GM21786 (cell line): Measurements from ENCODE around the gene CHCHD3.

Experiments
- ATAC-seq: cut with Tn5 transposase; IDR thresholded peaks from one replicate; pipeline ENCODE4 v1.9.1; 2021; ENCODE audit not compliant: unreplicated experiment

CHCHD3 gene

DNA sequence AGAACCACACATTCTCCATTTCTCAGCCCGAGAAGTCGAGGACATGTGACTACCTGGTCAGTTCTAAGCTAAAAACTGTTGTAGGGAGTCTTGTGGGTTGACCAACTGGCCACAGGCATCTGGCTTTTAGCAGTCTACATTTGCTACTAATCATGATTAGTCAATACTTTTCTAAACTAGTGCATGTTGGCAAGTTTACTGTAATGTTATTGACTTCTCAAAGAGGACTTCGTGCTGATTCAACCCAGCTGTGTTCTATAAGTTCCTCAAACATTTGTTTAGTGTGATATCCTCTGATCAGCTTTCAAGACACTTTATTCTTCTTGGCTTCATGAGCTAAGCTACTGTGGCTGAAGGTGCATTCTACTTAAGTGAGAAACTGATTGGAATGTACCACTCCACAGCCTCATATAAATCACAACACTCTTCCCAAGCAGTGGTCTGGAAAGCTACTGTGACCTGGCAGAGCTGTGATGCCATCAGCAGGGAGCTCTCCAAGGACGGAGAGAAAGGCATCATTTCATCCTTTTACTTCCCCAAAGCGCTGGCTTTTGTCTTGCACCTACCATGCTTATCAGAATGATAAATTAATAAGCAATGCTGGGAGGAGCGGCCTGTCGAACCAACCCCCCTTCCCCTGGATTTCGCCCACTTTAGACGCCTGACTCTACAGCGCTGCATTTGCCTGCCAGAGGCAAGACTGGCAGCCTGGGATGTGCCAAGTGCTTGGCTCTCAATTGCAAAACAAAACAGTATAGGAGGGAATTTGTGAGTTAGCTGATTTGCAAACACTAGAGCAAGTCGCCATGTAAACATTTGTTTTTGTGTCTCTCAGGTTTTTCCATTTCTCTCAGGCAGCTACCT is 298.9 kb downstream of the CHCHD3 start:
- no peak for ATAC-seq

DNA sequence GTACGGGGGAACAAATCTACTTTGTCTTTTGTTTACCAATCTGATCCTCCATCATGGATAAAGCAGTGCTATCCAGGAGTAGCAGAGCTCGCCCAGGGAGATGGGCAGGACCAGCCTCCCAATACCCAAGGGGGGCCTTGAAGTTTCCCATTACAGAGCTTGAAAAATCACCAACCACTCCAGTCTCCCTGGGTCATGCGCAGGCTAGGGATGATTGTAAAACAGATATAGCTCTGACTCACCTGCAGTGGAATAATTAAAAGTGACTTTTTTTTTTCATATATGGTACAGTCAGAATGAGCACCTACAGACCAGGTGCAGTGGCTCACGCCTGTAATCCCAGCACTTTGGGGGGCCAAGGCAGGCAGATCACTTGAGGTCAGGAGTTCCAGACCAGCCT is 301.1 kb downstream of the CHCHD3 start:
- ATAC-seq: no peak

DNA sequence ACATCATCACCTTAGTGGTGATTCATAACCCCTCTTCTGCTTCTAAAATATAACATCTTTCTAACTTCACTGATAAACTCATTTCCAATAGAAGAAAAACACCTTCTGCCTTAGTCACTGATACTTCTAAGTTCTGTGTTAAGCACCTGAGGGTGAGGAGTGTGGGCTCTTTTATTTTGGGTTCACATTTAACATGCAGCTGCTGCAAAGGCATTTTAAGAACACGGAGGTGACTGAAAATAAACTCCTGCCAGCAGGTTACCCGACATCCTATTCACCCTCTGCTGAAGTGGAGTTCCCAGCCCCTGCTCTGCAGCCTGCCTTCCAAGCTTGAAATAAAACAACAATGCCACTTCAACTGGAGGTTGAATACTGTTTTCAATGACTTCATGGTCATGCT is 302.7 kb downstream of the CHCHD3 start:
- ATAC-seq: no peak

DNA sequence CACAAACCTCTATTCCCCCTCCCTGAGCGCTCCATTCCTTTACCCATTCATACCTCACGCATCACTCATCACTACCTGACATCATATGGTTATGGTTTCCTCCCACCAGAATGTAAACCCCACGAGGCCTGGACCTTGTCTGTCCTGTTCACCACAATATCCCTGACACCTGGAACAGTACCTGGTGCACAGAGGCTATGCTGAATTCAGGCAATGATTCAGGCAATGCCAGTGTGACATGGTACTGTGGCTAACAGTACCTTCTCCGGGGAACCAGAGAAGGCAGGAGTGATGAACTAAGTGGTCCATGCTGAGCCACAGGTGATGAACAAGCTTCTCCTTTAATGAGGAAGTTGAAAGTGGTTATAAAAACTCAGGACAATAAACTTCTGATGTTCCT is 303.1 kb downstream of the CHCHD3 start:
- no peak for ATAC-seq

DNA sequence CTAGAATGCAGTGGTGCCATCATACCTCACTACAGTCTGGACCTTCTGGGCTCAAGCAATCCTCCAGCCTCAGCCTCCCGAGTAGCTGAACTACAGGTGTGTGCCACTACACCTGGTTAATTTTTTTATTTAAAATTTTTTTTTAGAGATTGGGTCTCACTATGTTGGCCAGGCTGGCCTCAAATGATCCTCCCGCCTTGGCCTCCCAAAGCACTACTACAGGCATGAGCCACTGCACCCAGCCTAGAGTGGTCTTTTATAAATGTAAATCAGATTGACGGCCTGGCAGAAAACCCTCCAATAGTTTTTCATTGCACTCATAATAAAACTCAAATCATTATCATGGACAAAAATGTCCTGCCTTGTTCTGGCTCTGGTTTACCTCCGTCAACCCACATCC is 303.9 kb downstream of the CHCHD3 start:
- no peak for ATAC-seq

DNA sequence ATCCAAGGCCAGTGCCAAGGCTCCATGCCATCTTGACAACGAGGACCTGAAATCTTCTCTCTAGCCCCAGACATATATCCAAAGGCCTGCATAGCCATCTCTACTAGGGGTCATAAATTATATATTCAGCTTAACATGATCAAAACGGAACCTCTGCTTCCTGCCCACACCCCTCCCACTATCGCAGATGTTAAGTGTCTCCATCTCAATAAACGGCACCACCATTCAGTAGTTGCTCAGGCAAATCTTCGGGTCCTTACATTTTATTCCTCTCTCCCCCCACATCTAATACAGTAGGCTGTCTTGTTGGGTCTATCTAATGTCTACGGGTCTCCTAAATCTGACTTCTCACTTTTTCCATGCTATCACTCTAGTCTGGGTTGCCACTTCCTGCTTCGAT is 304.5 kb downstream of the CHCHD3 start:
- no peak for ATAC-seq

DNA sequence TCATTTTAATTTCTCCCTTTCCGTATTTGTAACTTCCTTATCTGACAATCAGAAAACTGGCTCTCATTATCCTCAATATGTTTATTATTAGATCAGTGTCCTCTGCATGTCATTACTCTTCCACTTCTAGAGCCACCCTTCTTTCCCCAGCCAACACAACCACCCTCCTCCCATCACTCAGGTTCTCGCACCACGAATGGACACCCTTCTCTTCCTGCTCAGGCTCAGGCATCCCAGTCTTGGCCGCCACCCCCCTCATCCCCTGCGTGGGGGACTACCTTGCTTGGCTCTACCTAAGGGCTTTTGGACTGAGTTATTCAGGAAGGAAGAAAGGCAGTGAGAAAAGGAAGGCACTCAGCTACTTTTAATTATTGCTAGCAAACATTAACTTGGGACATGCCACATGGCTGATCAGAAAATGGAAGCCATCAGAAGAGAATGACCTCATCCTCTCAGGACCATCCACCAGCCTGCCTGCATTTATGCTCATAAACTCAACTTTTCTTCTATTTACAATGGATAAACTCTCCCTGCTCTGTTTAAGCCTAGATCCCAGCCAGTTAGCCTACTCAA is 305.8 kb downstream of the CHCHD3 start:
- ATAC-seq: no peak

DNA sequence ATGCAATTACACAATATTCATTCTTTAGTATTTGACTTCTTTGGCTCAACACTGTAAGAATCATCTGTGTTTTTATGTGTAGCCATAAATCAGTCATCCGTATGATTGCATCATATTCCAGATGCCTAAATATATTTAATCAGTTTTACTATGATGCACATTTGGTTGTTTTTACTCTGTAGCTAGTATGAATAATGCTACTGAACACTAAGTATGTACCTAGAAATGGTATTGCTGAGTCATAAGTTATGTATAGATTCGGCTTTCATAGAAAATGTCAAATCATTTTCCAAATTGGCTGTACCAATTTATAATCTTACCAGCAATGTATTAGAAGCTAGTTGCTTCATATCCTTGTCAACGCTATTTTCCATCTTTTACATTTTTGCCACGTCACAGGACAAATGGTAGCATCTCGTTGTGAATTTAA is 308.3 kb downstream of the CHCHD3 start:
- no peak for ATAC-seq

DNA sequence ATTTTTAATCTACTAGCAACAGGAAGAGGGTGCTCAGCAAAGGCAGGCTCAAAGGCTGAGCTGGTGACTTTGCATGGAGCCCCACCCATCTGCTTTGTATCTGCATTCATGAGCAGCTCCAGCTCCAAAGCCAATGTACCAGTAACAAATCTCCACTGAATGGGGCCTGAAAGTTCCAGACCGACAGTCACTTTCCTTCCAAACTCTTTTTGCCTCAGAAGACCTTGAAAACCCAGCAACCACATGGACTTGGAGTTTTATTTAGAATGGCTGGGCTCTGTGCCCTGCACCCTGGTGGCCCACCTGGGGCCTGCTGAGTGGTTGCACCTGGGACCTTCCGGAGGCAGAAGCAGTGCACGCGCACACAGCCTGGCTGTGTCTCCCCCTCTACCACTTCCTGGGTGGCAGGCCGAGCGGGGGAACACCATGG is 310.6 kb downstream of the CHCHD3 start:
- no peak for ATAC-seq

DNA sequence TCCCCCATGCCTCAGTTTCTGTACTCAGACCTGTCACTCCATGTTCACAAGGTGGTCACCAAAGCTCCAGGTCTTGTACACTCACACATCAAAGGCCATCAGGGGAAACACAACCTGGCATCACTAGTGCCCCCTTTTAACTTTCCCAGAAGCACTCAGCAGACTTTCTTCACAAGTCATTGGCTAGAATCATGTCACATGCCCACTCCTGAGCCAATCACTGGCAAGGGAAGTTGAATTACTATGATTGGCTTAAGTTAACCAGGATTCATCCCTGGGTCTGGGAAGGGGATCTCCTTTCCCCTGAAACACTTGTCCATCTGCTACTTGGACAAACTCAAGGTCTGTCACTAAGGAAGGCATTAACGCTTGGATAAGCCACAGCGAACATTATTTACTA is 311.8 kb downstream of the CHCHD3 start:
- ATAC-seq: no peak

DNA sequence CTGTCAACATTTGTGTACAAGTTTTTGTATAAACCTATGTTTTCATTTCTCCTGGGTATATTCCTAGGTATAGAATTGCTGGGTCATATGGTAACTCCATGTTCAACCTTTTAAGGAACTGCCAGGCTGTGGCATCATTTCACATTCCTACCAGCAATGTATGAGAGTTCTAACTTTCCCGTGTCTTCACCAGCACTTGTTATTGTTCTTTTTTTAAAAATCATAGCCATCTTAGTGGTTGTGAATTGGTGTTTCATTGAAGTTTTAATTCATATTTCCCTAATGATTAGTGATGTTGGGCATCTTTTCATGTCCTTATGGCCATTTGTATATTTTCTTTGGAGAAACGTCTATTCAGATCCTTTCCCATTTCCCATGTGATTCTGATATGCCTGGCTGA is 312.6 kb downstream of the CHCHD3 start:
- no peak for ATAC-seq

DNA sequence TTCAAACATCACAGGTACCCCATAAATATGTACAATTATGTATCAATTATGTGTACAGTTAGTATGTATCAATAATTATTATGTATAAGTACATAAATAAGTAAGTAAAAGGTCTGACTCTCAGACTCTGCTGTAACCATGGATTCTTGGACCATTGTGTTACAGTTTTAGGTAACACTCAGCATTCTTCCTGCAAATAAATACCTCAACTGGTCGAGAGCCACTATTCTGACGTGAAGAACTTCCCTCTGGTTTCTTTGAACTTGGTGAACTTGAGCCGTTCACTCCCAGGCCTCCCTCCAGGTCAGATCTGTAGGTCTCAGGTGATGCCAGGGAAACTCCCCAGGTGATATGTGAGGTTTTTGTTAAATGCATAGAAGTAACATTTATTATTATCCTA is 313.8 kb downstream of the CHCHD3 start:
- ATAC-seq: no peak

DNA sequence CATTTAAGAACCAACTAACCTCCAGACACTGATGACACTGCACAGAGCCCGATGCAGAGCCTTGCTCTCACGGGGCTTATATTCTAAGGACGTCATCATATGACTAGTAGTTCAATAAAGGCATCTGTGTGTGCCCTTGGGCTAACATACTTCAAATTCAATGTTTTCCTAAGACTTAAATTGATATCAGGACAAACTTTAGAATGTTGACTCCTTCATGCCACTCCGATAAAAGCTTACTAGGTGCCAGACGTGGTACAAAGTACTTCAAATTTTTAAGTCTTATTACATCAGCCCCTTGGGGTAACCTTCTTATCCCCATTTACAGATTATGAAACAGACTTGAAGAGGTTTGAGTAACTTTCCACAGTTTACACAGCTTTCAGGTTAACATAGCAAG is 314.5 kb downstream of the CHCHD3 start:
- ATAC-seq: no peak

DNA sequence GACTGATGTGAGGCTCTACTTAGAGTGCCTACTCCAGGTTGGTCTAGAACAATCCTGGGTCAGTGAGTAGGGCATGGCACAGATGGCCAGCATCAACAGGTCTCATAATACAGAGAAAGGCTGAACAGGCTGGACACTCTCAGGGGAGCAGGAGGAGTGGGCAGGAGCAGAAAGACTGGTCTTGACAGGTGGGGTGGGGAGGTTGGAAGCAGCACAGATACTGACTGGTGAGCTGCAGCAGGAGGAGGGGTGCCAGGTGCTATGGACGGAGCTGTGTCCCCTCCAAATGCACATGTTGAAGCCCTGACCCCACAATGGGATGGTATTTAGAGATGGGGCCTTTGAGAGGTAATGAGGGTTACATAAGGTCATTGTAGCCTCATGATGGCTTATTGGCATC is 315.2 kb downstream of the CHCHD3 start:
- no peak for ATAC-seq

DNA sequence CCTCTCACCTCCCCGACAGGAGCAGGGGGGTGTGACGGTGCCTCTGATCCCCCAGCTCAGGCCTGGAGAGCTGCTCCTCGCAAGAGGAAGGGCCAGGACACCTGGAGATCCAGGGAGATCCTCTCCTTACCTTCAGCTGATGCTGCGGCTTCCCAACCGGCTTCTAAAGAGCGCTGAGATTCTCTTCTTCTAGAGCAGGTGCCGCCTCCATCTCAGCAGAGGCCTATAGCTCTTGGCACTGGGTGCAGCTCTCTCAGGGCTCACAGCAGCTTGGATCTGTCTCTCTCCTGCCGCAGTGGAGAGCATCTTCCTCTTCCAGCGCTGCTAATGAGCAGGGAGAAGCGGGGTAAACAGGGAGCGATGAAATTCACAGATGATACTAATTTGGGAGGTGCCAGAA is 316.0 kb downstream of the CHCHD3 start:
- no peak for ATAC-seq

DNA sequence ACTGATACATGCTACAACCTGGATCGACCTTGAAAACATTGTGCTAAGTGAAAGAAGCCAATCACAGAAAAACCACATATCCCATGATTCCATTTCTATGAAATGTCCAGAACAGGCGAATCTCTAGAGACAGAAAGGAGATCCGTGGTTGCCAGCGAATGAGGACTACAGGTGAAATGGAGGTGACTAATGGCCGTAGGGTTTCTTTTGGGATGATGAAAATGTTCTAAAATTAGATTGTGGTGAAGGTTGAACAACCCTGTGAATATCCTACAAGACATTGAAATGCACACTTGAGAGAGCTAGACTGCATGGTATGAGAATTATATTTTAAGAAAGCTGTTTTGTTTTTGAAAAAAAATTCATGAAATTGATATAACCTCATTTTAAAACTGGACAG is 317.1 kb downstream of the CHCHD3 start:
- ATAC-seq: no peak

DNA sequence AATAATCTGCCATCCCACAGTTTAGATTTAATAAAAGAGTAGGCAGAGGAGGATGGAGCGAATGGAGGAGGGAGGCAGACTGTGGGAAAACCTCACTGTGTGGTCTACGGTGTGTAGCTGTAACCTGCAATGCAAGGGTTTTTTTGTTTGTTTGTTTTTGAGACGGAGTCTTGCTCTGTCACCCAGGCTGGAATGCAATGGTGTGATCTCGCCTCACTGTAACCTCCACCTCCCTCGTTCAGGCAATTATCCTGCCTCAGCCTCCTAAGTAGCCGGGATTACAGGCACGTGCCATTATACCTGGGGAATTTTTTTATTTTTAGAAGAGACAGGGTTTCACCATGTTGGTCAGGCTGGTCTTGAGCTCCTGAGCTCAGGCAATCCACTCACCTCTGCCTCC is 321.0 kb downstream of the CHCHD3 start:
- no peak for ATAC-seq

DNA sequence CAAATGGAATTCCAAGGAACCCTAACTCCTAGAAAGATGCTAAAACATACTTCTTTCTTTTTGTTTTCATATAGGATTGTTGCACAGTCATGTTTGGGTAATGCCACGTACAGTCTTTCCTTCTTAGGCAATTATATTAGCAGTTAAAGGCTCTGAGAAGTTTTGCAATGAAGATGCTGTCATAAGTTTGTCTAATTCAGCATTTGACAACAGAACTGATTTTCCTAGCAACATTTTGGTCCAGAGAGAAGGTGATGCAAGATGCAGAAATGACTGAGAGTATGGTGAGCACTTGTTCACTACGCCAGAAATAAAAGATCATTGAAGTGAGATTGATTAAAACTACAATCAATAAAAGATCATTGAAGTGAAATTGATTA is 321.7 kb downstream of the CHCHD3 start:
- no peak for ATAC-seq

DNA sequence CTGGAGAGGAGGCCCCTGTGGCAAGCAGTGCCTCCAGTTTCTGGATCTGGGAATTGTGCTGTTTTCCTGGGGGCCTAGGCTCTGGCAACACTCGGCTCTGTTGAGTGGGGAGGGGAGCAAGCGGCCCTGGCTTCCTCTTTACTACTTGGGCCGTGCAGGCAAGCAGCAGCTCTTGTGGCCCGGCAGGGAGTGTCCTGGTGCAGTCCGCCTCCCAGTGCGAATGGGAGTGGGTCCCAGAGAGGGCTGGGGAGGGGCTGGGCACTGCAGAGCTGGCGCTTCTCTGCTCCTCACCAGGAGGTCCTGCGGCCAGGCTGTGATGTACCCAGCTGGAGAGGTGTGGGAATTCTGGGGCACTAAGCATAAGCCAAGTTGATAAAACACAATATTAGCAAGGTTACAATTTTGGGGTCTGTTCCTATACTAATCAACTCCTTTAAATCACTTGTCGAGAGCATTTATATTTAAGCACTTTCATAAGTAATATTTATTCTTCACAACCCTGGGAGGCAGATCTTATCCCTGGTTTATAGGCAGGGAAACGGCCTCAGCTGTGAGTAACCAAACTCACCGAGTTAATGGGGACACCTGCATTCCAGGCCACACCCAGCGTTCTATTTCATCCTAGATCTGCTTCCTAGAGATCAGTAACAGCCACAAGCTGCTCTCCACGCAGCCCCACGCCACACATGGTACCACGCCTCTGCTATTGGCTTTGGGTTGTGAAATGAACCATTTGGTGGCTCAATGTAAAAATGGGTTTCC is 322.2 kb downstream of the CHCHD3 start:
- ATAC-seq: no peak

DNA sequence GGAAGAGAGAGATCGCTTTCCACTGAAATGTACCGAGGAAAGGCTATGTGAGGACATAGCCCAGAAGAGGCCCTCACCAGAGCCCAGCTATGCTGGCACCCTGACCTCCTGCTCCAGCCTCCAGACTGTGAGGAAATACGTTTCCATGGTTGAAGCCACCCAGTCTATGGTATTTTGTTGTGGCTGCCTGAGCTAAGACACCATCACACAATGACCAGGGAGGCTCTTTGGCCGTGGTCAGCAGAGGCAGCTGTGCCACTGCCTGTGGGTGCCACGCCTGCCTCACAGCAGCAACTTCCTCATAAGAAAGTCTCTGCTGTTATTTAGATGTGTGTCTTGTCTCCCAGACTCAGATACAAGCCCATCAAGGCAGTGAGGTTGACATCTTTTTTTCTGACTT is 322.9 kb downstream of the CHCHD3 start:
- no peak for ATAC-seq

DNA sequence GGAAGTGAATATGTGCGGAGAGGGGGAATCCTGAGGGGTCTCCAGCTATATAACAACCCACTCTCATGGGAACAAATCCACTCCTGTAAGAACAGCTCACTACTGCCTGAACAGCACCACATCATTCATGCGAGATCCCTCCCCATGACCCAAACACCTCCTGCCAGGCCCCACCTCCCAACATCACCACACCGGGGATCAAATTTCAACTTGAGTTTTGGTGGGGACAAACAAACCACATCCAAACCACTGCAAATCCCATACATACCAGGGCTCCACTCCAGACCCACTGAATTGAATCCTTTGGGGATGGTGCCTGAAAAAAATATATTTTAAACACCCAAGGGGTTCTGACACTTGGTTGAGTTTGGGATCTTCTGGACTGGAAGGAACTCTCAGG is 324.1 kb downstream of the CHCHD3 start:
- no peak for ATAC-seq

DNA sequence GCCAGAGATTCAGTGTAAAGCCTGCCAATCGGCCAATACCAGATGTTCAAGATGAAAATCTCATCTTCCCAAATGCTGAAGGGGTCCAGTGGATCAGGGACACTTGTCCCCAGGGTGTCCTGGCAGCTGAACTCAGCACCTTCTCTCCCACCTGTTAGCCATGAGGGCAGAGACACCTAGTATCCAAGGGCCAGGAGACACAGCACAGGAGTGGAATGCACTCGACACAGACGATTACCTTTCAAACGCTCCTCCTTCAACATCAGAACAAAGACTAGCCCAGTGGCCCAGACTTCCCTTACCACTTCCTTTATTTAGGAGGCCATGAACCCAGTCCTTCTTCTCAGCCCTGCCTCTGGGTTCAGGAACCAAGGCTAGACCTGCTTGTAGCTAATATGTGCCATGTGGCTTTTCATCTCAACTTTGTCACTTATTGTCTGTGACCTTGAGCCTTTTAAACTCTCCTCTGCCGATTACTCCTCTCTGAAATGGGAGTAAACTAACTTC is 325.4 kb downstream of the CHCHD3 start:
- no peak for ATAC-seq
